ENCODE data around the gene ARHGEF5. TPM values are rescaled to one million over a fixed set of nuclear protein-coding genes. Genes with fewer than 3 reads are reported as not detected.
A peak's percentile ranks its signal among the peaks of the same experiment; 100 is the strongest.

Gene ARHGEF5
- total RNA-seq, 1 experiment from 2014 or later = 9.5 TPM

DNA sequence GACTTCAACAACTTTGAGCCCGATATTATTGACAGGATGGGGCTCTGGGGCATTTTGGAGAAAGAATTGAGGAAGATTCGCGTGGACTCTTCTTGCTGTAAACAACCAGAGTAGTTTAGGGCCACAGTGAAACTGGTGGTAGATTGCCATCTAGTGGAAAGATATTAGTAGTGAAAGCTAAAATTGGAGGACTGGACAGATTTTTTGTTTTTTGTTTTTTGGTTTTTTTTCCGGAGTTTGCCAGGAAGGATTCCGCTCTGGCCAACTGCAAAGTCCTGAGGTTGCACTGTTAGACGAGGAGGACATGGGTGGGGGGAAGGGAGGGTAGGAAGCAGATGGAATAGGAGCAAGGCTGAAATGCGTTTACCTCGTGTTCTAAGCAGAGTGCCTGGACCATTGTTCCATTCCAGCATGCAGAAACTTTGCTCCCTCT lies 36.6 kb downstream of the ARHGEF5 start:
- Histone ChIP-seq H3K27me3 (replicated peaks; ENCODE audit: insufficient read depth, low read depth, low read length, poor library complexity) (no peaks in the 10 kb centered on the region), H3K4me3 (ENCODE audit: low read depth, low read length, poor library complexity, severe bottlenecking) (no peak overlapping the region), H3K4me1 (ENCODE audit: insufficient read depth, low read length, poor library complexity, severe bottlenecking) (no peaks in the 10 kb centered on the region), H3K27ac (ENCODE audit: low read depth, low read length, poor library complexity, severe bottlenecking) (no peak overlapping the region), H3K9me3 (ENCODE audit: low read depth, low read length, poor library complexity, severe bottlenecking) (no peaks in the 10 kb centered on the region), H3K36me3 (ENCODE audit: insufficient read depth, low read length, poor library complexity, severe bottlenecking) (no peaks in the 10 kb centered on the region)
- POLR2A ChIA-PET (ENCODE audit: low non-redundant PET) = no interaction called here
- CTCF ChIA-PET = no interaction called here
- intact Hi-C loops (cut with micrococcal nuclease; ENCODE audit: unreplicated experiment) = no loop called here
- TF ChIP-seq EZH2 (IDR thresholded peaks at IDR 0.05; ENCODE audit: borderline replicate concordance, low read depth, low read length, poor library complexity, severe bottlenecking) = no peak
- TF ChIP-seq, protein P1, sequence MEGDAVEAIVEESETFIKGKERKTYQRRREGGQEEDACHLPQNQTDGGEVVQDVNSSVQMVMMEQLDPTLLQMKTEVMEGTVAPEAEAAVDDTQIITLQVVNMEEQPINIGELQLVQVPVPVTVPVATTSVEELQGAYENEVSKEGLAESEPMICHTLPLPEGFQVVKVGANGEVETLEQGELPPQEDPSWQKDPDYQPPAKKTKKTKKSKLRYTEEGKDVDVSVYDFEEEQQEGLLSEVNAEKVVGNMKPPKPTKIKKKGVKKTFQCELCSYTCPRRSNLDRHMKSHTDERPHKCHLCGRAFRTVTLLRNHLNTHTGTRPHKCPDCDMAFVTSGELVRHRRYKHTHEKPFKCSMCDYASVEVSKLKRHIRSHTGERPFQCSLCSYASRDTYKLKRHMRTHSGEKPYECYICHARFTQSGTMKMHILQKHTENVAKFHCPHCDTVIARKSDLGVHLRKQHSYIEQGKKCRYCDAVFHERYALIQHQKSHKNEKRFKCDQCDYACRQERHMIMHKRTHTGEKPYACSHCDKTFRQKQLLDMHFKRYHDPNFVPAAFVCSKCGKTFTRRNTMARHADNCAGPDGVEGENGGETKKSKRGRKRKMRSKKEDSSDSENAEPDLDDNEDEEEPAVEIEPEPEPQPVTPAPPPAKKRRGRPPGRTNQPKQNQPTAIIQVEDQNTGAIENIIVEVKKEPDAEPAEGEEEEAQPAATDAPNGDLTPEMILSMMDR (conservative IDR thresholded peaks at IDR 0.05; ENCODE audit: low read depth, low read length) = peak; percentile 70
- DNase-seq (ENCODE audit: low spot score) = peak; percentile 78
- no TSS peak for BruUV-seq (replicated peaks)

- intact Hi-C loops (cut with micrococcal nuclease; ENCODE audit: unreplicated experiment) = no loop called here
- no peak for DNase-seq (ENCODE audit: low spot score)
- BruUV-seq (replicated peaks) = no TSS peak
- H3K4me3 ChIP-seq (ENCODE audit: low read depth, low read length, poor library complexity, severe bottlenecking) = no peak overlapping the region
- no peaks in the 10 kb centered on the region for H3K4me1 ChIP-seq (ENCODE audit: insufficient read depth, low read length, poor library complexity, severe bottlenecking)
- ChIA-PET POLR2A (ENCODE audit: low non-redundant PET) (no interaction called here), CTCF (no interaction called here)
- TF ChIP-seq, protein P1 (conservative IDR thresholded peaks at IDR 0.05; ENCODE audit: low read depth, low read length) = no peak
- no peak for TF ChIP-seq EZH2 (IDR thresholded peaks at IDR 0.05; ENCODE audit: borderline replicate concordance, low read depth, low read length, poor library complexity, severe bottlenecking)
- no peaks in the 10 kb centered on the region for H3K9me3 ChIP-seq (ENCODE audit: low read depth, low read length, poor library complexity, severe bottlenecking)
- no peak overlapping the region for H3K27ac ChIP-seq (ENCODE audit: low read depth, low read length, poor library complexity, severe bottlenecking)
- no peaks in the 10 kb centered on the region for H3K36me3 ChIP-seq (ENCODE audit: insufficient read depth, low read length, poor library complexity, severe bottlenecking)
- H3K27me3 ChIP-seq (replicated peaks; ENCODE audit: insufficient read depth, low read depth, low read length, poor library complexity) = no peaks in the 10 kb centered on the region
These were observed 41.9 kb downstream of the ARHGEF5 start for GRCh38 chr7:144397086-144397485.

DNA sequence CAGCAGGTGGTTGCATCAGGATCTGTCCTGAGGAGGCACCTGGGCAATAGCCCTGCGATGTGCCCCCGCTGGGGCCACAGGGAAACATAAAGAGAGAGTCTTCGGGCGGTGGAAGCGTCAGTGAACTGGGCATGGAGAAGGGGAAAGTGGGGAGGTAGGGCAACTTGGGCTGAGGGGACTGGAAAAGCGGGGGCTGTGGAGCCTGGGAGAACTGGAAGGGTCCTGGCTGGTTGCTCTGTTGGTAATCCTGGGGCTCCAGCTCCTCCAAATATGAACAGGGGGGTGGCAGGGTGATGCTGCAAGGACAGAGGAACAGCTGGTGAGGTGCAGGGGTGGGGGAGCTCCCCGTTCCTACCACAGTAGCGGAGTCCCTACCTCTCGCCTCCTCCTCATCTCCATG lies 43.1 kb downstream of the ARHGEF5 start:
- DNase-seq (ENCODE audit: low spot score) = no peak
- intact Hi-C loops (cut with micrococcal nuclease; ENCODE audit: unreplicated experiment) = no loop called here
- Histone ChIP-seq H3K4me1 (ENCODE audit: insufficient read depth, low read length, poor library complexity, severe bottlenecking) (no peaks in the 10 kb centered on the region), H3K4me3 (ENCODE audit: low read depth, low read length, poor library complexity, severe bottlenecking) (no peak overlapping the region), H3K36me3 (ENCODE audit: insufficient read depth, low read length, poor library complexity, severe bottlenecking) (no peaks in the 10 kb centered on the region), H3K9me3 (ENCODE audit: low read depth, low read length, poor library complexity, severe bottlenecking) (no peaks in the 10 kb centered on the region), H3K27me3 (replicated peaks; ENCODE audit: insufficient read depth, low read depth, low read length, poor library complexity) (no peaks in the 10 kb centered on the region), H3K27ac (ENCODE audit: low read depth, low read length, poor library complexity, severe bottlenecking) (no peak overlapping the region)
- no peak for TF ChIP-seq EZH2 (IDR thresholded peaks at IDR 0.05; ENCODE audit: borderline replicate concordance, low read depth, low read length, poor library complexity, severe bottlenecking)
- TF ChIP-seq, protein P1 (conservative IDR thresholded peaks at IDR 0.05; ENCODE audit: low read depth, low read length) = no peak
- ChIA-PET CTCF (no interaction called here), POLR2A (ENCODE audit: low non-redundant PET) (no interaction called here)
- no TSS peak for BruUV-seq (replicated peaks)
